Activated CD4-positive, alpha-beta memory T cell treated with anti-CD3 and anti-CD28 coated beads for 36 hours (primary cell): ENCODE data around the gene ELOVL1. TPM values are rescaled to one million over a fixed set of nuclear protein-coding genes. Genes with fewer than 3 reads are reported as not detected.
"Not testable (repeated sequence)": the region's sequence is repeated elsewhere in the genome, so short reads cannot be mapped to it uniquely, and the experiment has no call there.

ENCODE experiments used
- CTCF ChIA-PET: fragments of 350-600 bp; sonication (Branson Sonifier 250); formaldehyde crosslinking; loops from one replicate; lab custom pipeline; 2021; ENCODE audit warnings: antibody characterized with exemption, inconsistent platforms; lab: Charles Lee
- POLR2A ChIA-PET: fragments of 350-600 bp; sonication (Branson Sonifier 250); formaldehyde crosslinking; loops from one replicate; lab custom pipeline; 2021; ENCODE audit warnings: antibody characterized with exemption; lab: Charles Lee
- DNase-seq: peaks from one replicate; pipeline ENCODE4 v3.0.0-alpha.2; 2020
- H3K27ac Mint-ChIP-seq: one replicate; pipeline ENCODE4 v1.8.0; 2021; ENCODE audit warnings: mixed read lengths
- H3K27me3 Mint-ChIP-seq: one replicate; pipeline ENCODE4 v1.8.0; 2021; ENCODE audit warnings: mixed read lengths
- H3K36me3 Mint-ChIP-seq: one replicate; pipeline ENCODE4 v1.8.0; 2021; ENCODE audit warnings: mixed read lengths
- H3K4me1 Mint-ChIP-seq: one replicate; pipeline ENCODE4 v1.8.0; 2021; ENCODE audit warnings: low read depth, mixed read lengths
- H3K4me3 Mint-ChIP-seq: one replicate; pipeline ENCODE4 v1.8.0; 2021; ENCODE audit warnings: mild to moderate bottlenecking, mixed read lengths
- H3K9me3 Mint-ChIP-seq: one replicate; pipeline ENCODE4 v1.8.0; 2021; ENCODE audit warnings: mixed read lengths
- intact Hi-C: fragments of 100-400 bp; cut with micrococcal nuclease; formaldehyde crosslinking; loops from one replicate; pipeline ENCODE4 v1.15.1; 2023
- total RNA-seq, 2 experiments: library from RNA; stranded (reverse); gene quantifications; one replicate each; pipeline ENCODE4 v1.2.3, GENCODE V29; 2021

Gene ELOVL1
- 10 to 100 TPM; 63.4 to 64.7 TPM for total RNA-seq

DNA sequence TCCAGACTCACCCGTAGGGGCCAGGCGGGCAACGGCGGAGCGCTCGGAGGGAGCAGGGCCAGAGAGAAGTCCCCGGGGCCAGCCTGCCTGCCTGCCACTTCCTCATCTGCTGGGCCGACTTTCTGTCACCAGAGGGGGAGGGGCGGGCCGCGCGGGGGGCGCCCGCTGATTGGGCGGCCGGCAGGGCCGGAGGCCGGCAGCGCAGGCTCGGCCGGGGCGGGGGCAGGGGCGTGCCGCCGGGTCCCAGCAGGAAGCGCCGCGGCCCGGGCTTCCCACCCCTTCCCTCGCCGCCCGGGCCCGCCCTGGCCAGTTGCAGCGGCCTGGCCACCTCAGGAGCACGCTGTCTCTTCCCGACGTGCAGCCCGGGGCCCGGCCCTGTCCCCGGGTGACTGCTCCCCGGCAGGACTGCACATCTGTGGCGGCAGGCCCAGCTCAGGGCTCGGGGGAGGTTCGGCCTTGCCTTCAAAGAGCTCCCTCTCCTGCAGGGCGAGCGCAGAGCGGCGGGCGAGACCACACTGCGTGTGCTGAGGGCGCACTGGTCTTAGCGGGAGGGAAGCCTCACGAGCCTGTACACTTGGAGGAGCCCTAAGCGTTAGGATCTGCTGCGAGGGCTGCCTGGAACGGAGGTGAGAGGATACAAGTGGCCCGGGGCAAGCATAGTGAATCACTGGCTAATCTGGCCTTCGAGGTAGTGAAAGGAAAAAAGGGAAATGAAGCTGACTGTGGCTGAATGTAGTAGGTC, at the start of gene ELOVL1:
Gene ELOVL1, minus strand, starts transcription at position 108 of the 742 bp plus-strand sequence. CDS start 2,402 bp downstream, outside the sequence.
- CTCF ChIA-PET: interaction anchor here (0.6 to 1.6 kb wide), 11 partner anchors 10 to 455 kb away, joined by 3 to 14 read pairs (median 3); partner anchors contain the start of genes CDC20, CFAP57, EBNA1BP2 and MED8
- Mint-ChIP-seq H3K27me3 (no peaks in the 10 kb centered on the region), H3K36me3 (peaks cover 22% of the 10 kb centered on the region), H3K4me3 (peak within 1 kb of the TSS; percentile 93), H3K27ac (peak within 1 kb of the TSS; percentile 91), H3K4me1 (peaks cover 29% of the 10 kb centered on the region), H3K9me3 (no peaks in the 10 kb centered on the region)
- POLR2A ChIA-PET: interaction anchor here (0.6 to 3.0 kb wide), 11 partner anchors 10 to 601 kb away, joined by 3 to 28 read pairs (median 4); partner anchors contain the start of genes C1orf50, CDC20, KDM4A and MED8
- DNase-seq: peak; percentile 94
- intact Hi-C loops: loop anchor here (1.0 to 10.0 kb wide), 5 partner anchors 10 to 1447 kb away; partner anchors contain the start of genes CDC20, HYI, MED8 and SZT2

DNA sequence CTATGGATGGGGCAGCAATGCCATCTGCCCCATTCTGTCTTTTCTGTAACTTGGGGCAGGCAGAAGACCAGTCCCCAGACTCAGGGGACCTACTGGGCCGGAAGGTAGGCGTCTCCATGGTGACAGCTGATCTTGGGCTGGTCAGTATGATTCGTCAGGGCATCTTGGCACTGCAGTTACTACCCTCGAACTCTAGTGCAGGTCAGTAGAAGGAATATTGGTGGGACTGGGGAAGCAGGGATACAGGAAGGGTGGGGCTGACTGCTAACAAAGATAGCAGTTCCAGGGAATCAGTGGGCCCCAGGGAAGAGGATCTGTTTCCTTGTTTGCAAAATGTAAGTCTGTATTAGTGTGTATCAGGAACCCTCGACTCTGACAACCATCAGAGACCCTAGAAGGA, 48.1 kb upstream of the ELOVL1 start:
- no peaks in the 10 kb centered on the region for H3K9me3 Mint-ChIP-seq
- no peaks in the 10 kb centered on the region for H3K27me3 Mint-ChIP-seq
- no peaks in the 10 kb centered on the region for H3K4me1 Mint-ChIP-seq
- no peak for DNase-seq
- H3K36me3 Mint-ChIP-seq: peaks cover 11% of the 10 kb centered on the region
- POLR2A ChIA-PET: no interaction called here
- no peak overlapping the region for H3K4me3 Mint-ChIP-seq
- no peak overlapping the region for H3K27ac Mint-ChIP-seq
- intact Hi-C loops: no loop called here
- CTCF ChIA-PET: interaction anchor here (6.9 kb wide), 1 partner anchor 189 kb away, joined by 152 read pairs; no protein-coding TSS in a partner anchor

DNA sequence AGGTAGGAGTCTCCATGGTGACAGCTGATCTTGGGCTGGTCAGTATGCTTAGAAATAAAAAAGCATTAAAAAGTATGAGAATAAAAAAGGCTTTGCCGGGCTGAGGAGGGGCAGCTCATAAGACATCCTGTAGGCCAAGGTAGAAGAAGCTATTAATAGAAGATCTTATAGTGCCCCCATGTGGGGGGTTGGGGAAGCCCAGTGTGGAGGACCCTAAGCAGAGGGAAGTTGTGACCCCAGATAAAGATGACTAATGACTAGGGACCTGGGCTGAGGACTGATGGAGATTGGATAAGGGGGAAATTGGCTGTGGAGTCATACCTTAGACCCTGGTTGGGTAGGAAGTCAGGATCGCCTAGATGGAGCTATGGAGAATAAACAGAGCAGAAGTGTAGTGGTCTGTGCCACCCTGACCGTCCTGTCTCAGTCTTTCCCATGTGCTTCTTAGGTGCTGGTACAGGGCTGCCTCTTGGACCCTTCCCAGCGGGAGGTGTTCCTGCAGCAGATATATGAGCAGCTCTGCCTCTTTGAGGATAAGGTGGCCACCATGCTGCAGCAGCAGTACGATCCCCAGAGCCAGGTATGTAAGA, 46.9 kb upstream of the ELOVL1 start:
- H3K27me3 Mint-ChIP-seq: no peaks in the 10 kb centered on the region
- H3K4me1 Mint-ChIP-seq: no peaks in the 10 kb centered on the region
- no peak overlapping the region for H3K4me3 Mint-ChIP-seq
- peaks cover 11% of the 10 kb centered on the region for H3K36me3 Mint-ChIP-seq
- H3K27ac Mint-ChIP-seq: no peak overlapping the region
- intact Hi-C loops: loop anchor here (1.0 kb wide), 2 partner anchors 176 to 187 kb away; no protein-coding TSS in a partner anchor
- ChIA-PET CTCF (interaction anchor here (0.6 to 6.9 kb wide), 22 partner anchors 13 to 502 kb away, joined by 3 to 152 read pairs (median 4); partner anchors contain the start of genes ELOVL1, KDM4A, MED8 and SZT2), POLR2A (interaction anchor here (0.6 to 1.0 kb wide), 2 partner anchors 47 to 188 kb away, joined by 3 to 4 read pairs; partner anchors contain the start of gene ELOVL1)
- DNase-seq: peak; percentile 65
- no peaks in the 10 kb centered on the region for H3K9me3 Mint-ChIP-seq

DNA sequence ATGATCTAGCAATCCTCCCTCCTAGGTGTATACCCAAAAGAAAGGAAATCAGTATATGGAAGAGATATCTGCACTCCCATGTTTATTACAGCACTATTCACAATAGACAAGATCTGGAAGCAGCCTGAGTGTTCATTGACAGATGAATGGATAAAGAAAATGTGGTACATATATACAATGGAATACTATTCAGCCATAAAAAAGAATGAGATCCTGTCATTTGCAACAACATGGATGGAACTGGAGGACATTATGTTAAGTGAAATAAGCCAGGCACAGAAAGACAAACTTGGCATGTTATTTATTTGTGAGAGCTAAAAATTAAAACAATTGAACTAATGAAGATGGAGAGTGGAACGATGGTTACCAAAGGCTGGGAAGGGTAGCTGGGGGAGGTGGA, 45.6 kb upstream of the ELOVL1 start:
- H3K4me1 Mint-ChIP-seq, H3K27ac Mint-ChIP-seq, DNase-seq, POLR2A ChIA-PET, intact Hi-C loops, H3K27me3 Mint-ChIP-seq, H3K4me3 Mint-ChIP-seq, H3K9me3 Mint-ChIP-seq: not testable (repeated sequence)
- CTCF ChIA-PET: interaction anchor here (1.2 to 6.9 kb wide), 4 partner anchors 175 to 192 kb away, joined by 4 to 152 read pairs (median 14); no protein-coding TSS in a partner anchor
- H3K36me3 Mint-ChIP-seq: peaks cover 11% of the 10 kb centered on the region

DNA sequence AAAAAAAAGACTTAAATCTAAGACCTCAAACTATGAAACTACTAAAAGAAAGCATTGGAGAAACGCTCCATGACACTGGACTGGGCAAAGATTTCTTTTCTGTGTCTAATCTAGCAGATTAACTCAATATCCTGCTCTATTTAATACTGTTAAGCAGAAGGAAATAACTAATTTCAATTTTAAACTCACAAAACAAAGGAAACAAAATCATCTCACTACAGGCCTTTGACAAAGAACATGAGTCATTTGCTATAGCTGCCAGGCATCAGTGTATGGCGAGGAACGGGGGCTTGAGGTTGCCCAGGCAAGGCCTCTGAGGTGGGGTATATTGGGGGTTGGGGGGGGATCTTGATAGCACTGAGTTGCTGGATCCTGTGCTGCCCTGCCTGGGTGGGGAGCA, 42.8 kb upstream of the ELOVL1 start:
- ChIA-PET CTCF (interaction anchor here (6.9 kb wide), 1 partner anchor 184 kb away, joined by 152 read pairs; no protein-coding TSS in a partner anchor), POLR2A (no interaction called here)
- intact Hi-C loops: no loop called here
- H3K27me3 Mint-ChIP-seq: no peaks in the 10 kb centered on the region
- DNase-seq: no peak
- no peaks in the 10 kb centered on the region for H3K9me3 Mint-ChIP-seq
- H3K36me3 Mint-ChIP-seq: peaks cover 22% of the 10 kb centered on the region
- H3K4me1 Mint-ChIP-seq: no peaks in the 10 kb centered on the region
- no peak overlapping the region for H3K4me3 Mint-ChIP-seq
- H3K27ac Mint-ChIP-seq: no peak overlapping the region

DNA sequence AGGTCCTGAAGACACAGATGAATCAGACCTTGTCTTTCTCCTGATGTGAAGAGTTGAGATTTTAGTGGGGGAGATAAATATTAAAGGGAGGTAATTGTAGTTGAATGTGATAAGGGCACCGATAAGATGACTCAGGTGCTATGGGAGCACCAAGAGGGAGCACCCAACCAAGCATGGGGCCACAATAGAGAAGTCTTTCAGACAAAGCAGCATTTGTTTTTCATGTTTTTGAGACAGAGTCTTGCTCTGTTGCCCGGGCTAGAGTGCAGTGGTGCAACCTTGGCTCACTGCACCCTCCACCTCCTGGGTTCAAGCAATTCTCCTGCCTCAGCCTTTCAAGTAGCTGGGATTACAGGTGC, 38.0 kb upstream of the ELOVL1 start:
- intact Hi-C loops: no loop called here
- no peaks in the 10 kb centered on the region for H3K9me3 Mint-ChIP-seq
- H3K27me3 Mint-ChIP-seq: no peaks in the 10 kb centered on the region
- ChIA-PET POLR2A (no interaction called here), CTCF (interaction anchor here (0.6 kb wide), 1 partner anchor 1314 kb away, joined by 3 read pairs; no protein-coding TSS in a partner anchor)
- H3K36me3 Mint-ChIP-seq: peaks cover 31% of the 10 kb centered on the region
- no peak for DNase-seq
- H3K27ac Mint-ChIP-seq: no peak overlapping the region
- no peak overlapping the region for H3K4me3 Mint-ChIP-seq
- H3K4me1 Mint-ChIP-seq: no peaks in the 10 kb centered on the region

DNA sequence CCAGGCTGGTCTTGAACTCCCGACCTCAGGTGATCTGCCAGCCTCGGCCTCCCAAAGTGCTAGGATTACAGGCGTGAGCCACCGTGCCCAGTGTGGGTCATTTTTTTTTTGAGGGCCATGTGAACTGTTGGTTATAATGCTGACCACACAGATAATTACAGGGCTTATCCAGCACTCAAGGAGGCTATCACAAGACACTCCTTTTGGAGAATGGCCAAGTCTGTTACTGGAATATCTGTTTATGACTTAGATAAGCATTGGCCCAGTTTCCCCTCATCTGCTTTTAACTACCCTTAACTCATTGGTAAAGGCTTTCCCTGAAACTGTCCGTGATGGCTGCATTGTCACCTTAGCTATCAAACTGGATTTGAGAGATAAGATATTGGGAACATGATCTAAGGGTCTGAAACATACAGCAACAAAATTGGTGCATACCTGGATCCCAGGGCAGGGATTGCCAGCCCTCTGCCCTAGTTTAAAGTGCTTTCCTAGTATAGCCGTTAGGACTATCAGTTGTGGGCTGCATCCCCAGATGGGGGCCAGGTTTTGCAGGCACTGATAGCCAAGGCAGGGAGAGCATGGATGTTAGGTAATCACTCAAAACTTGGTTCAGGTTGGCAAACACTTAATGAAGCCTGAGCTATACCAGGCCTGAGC, 37.5 kb upstream of the ELOVL1 start:
- POLR2A ChIA-PET: no interaction called here
- CTCF ChIA-PET: interaction anchor here (0.6 kb wide), 1 partner anchor 1314 kb away, joined by 3 read pairs; no protein-coding TSS in a partner anchor
- intact Hi-C loops: no loop called here
- DNase-seq: no peak
- no peak overlapping the region for H3K27ac Mint-ChIP-seq
- H3K27me3 Mint-ChIP-seq: no peaks in the 10 kb centered on the region
- peaks cover under 1% of the 10 kb centered on the region for H3K4me1 Mint-ChIP-seq
- no peak overlapping the region for H3K4me3 Mint-ChIP-seq
- H3K36me3 Mint-ChIP-seq: peaks cover 31% of the 10 kb centered on the region
- H3K9me3 Mint-ChIP-seq: no peaks in the 10 kb centered on the region

DNA sequence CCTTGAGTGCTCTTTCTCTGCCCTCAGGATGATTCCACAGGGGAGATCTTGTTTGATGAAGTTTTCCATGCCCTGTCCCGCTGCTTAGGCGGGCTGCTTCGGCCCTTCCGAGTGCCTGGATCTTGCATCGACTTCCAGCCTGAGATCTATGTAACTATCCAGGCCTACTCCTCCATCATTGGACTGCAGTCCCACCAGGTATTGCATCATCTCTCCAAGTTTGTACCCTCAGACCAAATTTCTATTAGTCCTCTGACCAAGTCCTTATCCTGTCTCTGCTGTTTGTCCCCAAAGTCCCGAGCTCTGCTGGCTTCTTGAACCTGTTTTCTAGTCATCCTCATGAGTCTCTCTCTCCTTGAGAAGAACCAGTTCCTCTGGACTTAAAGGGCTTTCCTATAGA, 36.5 kb upstream of the ELOVL1 start:
- Mint-ChIP-seq H3K9me3 (no peaks in the 10 kb centered on the region), H3K4me1 (peaks cover 3% of the 10 kb centered on the region), H3K27ac (no peak overlapping the region), H3K4me3 (no peak overlapping the region), H3K27me3 (no peaks in the 10 kb centered on the region), H3K36me3 (peaks cover 29% of the 10 kb centered on the region)
- DNase-seq: no peak
- intact Hi-C loops: no loop called here
- CTCF ChIA-PET: no interaction called here
- POLR2A ChIA-PET: no interaction called here

DNA sequence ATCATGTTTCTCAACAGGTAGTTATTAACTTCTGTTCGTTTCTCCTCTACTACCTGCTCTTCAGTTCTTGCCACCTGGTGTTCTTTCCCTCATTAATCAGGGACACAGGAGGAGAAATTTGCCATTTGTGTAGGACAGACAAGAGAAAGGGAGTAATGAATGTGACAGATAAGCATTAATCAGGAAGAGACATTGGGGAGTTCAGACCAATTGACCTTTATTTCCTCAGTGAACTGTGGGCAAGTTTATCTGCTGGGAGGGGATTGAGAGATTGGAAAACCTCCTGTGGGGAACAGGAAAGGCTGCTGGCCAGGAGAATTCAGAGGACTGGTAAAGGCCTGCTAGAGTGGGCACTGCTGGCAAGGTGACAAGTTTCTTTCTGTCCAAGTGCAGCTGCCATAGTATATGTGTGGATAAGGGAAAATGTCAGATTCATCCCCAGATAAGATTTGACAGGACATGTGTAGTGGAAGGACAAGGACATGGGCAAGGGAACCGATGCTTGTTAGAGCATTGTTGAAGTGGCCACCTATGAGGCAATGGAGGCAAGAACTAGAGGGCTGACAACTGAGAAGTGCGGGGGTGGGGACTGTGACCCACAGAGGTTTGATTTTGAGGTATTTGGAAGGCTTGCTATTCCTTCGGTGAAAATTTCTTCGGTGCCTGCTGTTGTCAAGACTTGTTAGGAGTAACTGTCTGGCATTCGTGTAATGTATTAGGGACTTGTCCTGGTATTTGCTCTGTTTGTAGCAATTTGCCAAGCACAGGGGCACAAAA, 34.5 kb upstream of the ELOVL1 start:
- ChIA-PET POLR2A (no interaction called here), CTCF (interaction anchor here (0.9 kb wide), 1 partner anchor 13 kb away, joined by 3 read pairs; no protein-coding TSS in a partner anchor)
- H3K9me3 Mint-ChIP-seq: no peaks in the 10 kb centered on the region
- H3K27me3 Mint-ChIP-seq: no peaks in the 10 kb centered on the region
- H3K4me1 Mint-ChIP-seq: peaks cover 3% of the 10 kb centered on the region
- no peak overlapping the region for H3K27ac Mint-ChIP-seq
- no peak for DNase-seq
- peaks cover 26% of the 10 kb centered on the region for H3K36me3 Mint-ChIP-seq
- no peak overlapping the region for H3K4me3 Mint-ChIP-seq
- intact Hi-C loops: no loop called here

DNA sequence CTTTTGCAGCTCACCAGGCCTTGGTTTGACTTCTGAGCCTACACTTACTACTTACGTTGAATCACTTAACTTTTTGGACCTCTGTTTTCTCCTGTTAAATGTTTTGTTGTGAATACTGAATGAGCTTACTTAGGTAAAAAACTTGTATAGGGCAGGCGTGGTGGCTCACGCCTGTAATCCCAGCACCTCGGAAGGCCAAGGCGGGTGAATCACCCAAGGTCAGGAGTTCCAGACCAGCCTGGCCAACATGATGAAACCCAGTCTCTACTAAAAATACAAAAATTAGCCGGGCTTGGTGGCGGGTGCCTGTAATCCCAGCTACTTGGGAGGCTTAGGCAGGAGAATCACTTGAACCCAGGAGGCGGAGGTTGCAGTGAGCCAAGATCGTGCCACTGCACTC, 32.6 kb upstream of the ELOVL1 start:
- H3K9me3 Mint-ChIP-seq, H3K27me3 Mint-ChIP-seq, H3K4me3 Mint-ChIP-seq, intact Hi-C loops, DNase-seq, H3K4me1 Mint-ChIP-seq, CTCF ChIA-PET, POLR2A ChIA-PET, H3K27ac Mint-ChIP-seq: not testable (repeated sequence)
- peaks cover 20% of the 10 kb centered on the region for H3K36me3 Mint-ChIP-seq

DNA sequence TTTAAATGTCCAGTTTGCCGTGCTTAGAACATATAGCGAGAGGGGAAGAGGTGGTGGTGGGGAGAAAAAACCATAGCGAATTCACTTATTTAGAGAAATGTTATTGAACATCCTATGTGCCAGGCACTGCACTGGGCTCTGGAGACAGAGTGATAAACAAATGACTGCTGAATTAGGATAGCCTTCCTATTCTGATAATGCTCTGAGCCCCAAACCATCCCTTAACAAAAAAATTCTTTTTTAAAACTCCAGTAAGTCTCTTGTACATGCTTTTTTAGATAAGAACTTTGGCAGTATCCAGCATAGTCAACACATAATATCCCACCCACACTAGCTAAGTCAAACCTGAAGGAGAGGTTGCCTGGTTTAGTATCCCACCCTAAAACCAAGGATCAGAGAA, 30.4 kb upstream of the ELOVL1 start:
- DNase-seq: no peak
- Mint-ChIP-seq H3K27me3 (no peaks in the 10 kb centered on the region), H3K36me3 (peaks cover 7% of the 10 kb centered on the region), H3K9me3 (no peaks in the 10 kb centered on the region), H3K4me3 (no peak overlapping the region), H3K27ac (no peak overlapping the region), H3K4me1 (peaks cover 3% of the 10 kb centered on the region)
- ChIA-PET CTCF (no interaction called here), POLR2A (no interaction called here)
- intact Hi-C loops: no loop called here
